Sigmoid colon (tissue), 7 donors: ENCODE measurements around the gene COX6A2. TPM values are rescaled to one million over a fixed set of nuclear protein-coding genes. Genes with fewer than 3 reads are reported as not detected.

Source experiments
- DNase-seq: peaks from one replicate; pipeline ENCODE4 v3.0.0-alpha.2; 2019
- H3K27ac ChIP-seq, 4 donors: fragments of 200-600 bp; sonication (generic); one replicate each; pipeline ENCODE4 v1.5.1; 2016 to 2019; ENCODE audit warnings: mild to moderate bottlenecking in 1 of 4
- H3K27me3 ChIP-seq, 3 donors: fragments of 200-600 bp; sonication (generic); one replicate each; pipeline ENCODE4 v1.5.1; 2019; ENCODE audit warnings: mild to moderate bottlenecking in 1 of 3
- H3K36me3 ChIP-seq, 4 donors: fragments of 200-600 bp; sonication (generic); one replicate each; pipeline ENCODE4 v1.5.1; 2016 to 2019
- H3K4me1 ChIP-seq, 4 donors: fragments of 200-600 bp; sonication (generic); one replicate each; pipeline ENCODE4 v1.5.1; 2017 to 2019
- H3K4me3 ChIP-seq, 4 donors: fragments of 200-600 bp; sonication (generic); one replicate each; pipeline ENCODE4 v1.5.1; 2017 to 2019; ENCODE audit warnings: mild to moderate bottlenecking in 2 of 4, moderate library complexity in 1 of 4
- H3K9me3 ChIP-seq, 4 donors: fragments of 200-600 bp in 3 of 4; sonication (generic) in 3 of 4; one replicate each; pipeline versions ENCODE4 v1.5.1 to v1.6.1; 2013 to 2019
- EP300 ChIP-seq, 4 donors: sonication (generic); formaldehyde crosslinking; IDR thresholded peaks; one replicate each; pipeline ENCODE4 v1.6.1; 2017; ENCODE audit warnings: antibody characterized with exemption in 4 of 4
- POLR2A ChIP-seq, 2 donors: fragments of 450-650 bp; IDR thresholded peaks; one replicate each; pipeline ENCODE4 v1.6.1; 2016; ENCODE audit warnings: antibody characterized with exemption in 2 of 2, mild to moderate bottlenecking in 2 of 2, moderate library complexity in 2 of 2
- POLR2AphosphoS5 ChIP-seq, 4 donors: sonication (generic); formaldehyde crosslinking; IDR thresholded peaks; one replicate each; pipeline ENCODE4 v1.6.1; 2017; ENCODE audit warnings: antibody characterized with exemption in 4 of 4
- WGBS, 2 donors: extraction: QIAGEN DNeasy Blood & Tissue Kit; methylation state at CpG; one replicate each; pipeline ENCODE4 v1.1.7; 2013; 5-methylcytosine and 5-hydroxymethylcytosine counted together
- intact Hi-C: fragments of 100-400 bp; cut with DNase I; formaldehyde crosslinking; loops from one replicate; pipeline ENCODE4 v1.15.1; 2023
- polyA plus RNA-seq, 3 donors: library from polyadenylated mRNA; stranded (reverse); fragments of 200-250 nt; gene quantifications; one replicate each; pipeline ENCODE4 v1.2.3, GENCODE V29; 2013
- total RNA-seq, 4 donors: library from RNA; depleted of rRNA; stranded (reverse); fragments of >200 nt; gene quantifications; one replicate each; pipeline ENCODE4 v1.1.0, GENCODE V29; 2016
- TF ChIP-seq, protein P1 (sequence below), 4 experiments: fragments of 450-650 bp in 3 of 4; fragments of 200-600 bp in 1 of 4; IDR thresholded peaks; one replicate each; pipeline ENCODE4 v1.5.1; 2016 to 2019; ENCODE audit warnings: antibody characterized with exemption in 4 of 4, mild to moderate bottlenecking in 3 of 4, moderate library complexity in 2 of 4
- donor health status: healthy with polysubstance abuse.
- donor health status: Bipolar disorder and iron deficiency.
- donor health status: healthy.

The COX6A2 gene
- not detected for total RNA-seq
- 1 to 10 TPM in 1 of 3 donors, under 1 TPM in 1, not detected in 1; 0.32 to 4.8 TPM for polyA plus RNA-seq

DNA sequence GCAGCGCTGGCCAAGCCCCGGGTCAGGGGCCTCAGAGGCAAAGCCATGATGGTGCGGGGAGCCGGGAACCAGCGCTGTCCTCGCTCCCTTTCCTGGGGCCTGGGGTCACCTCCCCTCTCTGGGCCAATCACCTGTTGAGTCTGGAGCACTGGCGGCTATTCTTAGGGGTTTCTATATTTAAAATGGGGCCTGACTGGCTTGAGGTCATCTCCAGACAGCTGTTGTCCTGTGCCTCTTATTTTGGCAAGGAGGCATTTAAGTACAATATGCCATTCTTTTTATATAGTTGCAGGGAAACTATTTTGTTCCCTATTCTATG lies at the start of gene COX6A2:
COX6A2 (minus strand) TSS at position 82 of the 319 bp plus-strand sequence; CDS start at position 47, 35 bp downstream.
- intact Hi-C loops, result no loop called here
- Histone ChIP-seq H3K27me3 (no peaks in the 10 kb centered on the region), H3K9me3 (no peaks in the 10 kb centered on the region), H3K4me3 (peak within 1 kb of the TSS; percentile 14 to 47 (median 42)), H3K4me1 (peaks cover 0 to 11% (median 10%) of the 10 kb centered on the region in 4 donors), H3K36me3 (no peaks in the 10 kb centered on the region), H3K27ac (peak within 1 kb of the TSS in 1 of 4 donors; percentile 67)
- TF ChIP-seq, protein P1, sequence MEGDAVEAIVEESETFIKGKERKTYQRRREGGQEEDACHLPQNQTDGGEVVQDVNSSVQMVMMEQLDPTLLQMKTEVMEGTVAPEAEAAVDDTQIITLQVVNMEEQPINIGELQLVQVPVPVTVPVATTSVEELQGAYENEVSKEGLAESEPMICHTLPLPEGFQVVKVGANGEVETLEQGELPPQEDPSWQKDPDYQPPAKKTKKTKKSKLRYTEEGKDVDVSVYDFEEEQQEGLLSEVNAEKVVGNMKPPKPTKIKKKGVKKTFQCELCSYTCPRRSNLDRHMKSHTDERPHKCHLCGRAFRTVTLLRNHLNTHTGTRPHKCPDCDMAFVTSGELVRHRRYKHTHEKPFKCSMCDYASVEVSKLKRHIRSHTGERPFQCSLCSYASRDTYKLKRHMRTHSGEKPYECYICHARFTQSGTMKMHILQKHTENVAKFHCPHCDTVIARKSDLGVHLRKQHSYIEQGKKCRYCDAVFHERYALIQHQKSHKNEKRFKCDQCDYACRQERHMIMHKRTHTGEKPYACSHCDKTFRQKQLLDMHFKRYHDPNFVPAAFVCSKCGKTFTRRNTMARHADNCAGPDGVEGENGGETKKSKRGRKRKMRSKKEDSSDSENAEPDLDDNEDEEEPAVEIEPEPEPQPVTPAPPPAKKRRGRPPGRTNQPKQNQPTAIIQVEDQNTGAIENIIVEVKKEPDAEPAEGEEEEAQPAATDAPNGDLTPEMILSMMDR (IDR thresholded peaks at IDR 0.05), result no peak
- TF ChIP-seq POLR2AphosphoS5 (IDR thresholded peaks at IDR 0.05) (no peak), POLR2A (IDR thresholded peaks at IDR 0.05) (no peak)
- no peak for DNase-seq
- WGBS, 2 donors, result 79 to 82% methylated on average over 7 of the region's 7 CpGs

DNA sequence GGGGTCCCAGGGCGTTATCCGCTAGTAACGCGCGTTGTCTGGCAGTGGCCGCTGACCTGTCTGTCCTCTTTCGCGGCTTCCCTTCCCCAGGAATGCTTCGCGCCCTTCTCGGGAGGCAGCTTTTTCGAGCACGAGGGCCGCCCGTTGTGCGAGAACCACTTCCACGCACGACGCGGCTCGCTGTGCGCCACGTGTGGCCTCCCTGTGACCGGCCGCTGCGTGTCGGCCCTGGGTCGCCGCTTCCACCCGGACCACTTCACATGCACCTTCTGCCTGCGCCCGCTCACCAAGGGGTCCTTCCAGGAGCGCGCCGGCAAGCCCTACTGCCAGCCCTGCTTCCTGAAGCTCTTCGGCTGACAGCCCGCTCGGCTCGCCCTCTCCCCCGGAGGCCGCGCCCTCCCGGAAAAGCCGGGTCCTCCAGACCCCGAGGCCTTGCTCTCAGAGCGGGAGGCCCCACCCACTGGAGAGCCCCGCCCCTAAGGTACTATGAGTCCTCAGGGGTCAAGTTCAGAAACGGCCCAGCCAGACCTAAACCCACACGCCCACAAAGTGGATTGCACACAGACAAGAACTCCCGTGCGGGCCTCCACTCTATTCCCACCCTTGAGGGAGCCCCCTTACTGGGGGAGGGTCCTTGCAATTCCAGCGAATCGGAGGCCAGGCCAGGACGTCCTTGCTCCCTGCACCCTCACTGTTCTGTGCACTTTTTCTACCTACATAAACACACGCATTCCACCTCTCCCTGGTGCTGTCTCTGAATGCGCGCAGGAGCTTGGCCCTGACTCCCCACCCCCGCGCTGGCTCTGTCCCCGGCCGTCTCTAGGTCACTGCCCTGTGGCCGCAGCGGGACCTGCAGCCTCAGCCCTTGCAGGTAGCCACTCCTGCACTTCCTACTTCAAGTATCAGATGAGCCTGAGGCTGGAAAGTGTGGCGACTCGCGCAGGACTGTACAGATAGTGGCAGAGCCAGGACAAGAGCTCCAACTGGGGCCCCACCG lies 49.4 kb upstream of the COX6A2 start:
- Histone ChIP-seq H3K27ac (peak overlapping the region; percentile 55 to 99 (median 70)), H3K9me3 (no peaks in the 10 kb centered on the region), H3K27me3 (no peaks in the 10 kb centered on the region), H3K36me3 (peaks cover 36 to 60% (median 49%) of the 10 kb centered on the region in 4 donors), H3K4me1 (peaks cover 0 to 59% (median 55%) of the 10 kb centered on the region in 4 donors), H3K4me3 (peak overlapping the region in 3 of 4 donors; percentile 18 to 30 (median 24))
- DNase-seq, result no peak
- no peak for TF ChIP-seq EP300 (IDR thresholded peaks at IDR 0.05)
- TF ChIP-seq POLR2A (IDR thresholded peaks at IDR 0.05), result no peak
- TF ChIP-seq, protein P1 (IDR thresholded peaks at IDR 0.05), result no peak
- TF ChIP-seq POLR2AphosphoS5 (IDR thresholded peaks at IDR 0.05), result no peak
- intact Hi-C loops, result loop anchor here (10.0 kb wide), 1 partner anchor 237 kb away; a partner anchor contains a TSS
- 11 to 32% methylated on average over 67 of the region's 67 CpGs for WGBS, 2 donors

DNA sequence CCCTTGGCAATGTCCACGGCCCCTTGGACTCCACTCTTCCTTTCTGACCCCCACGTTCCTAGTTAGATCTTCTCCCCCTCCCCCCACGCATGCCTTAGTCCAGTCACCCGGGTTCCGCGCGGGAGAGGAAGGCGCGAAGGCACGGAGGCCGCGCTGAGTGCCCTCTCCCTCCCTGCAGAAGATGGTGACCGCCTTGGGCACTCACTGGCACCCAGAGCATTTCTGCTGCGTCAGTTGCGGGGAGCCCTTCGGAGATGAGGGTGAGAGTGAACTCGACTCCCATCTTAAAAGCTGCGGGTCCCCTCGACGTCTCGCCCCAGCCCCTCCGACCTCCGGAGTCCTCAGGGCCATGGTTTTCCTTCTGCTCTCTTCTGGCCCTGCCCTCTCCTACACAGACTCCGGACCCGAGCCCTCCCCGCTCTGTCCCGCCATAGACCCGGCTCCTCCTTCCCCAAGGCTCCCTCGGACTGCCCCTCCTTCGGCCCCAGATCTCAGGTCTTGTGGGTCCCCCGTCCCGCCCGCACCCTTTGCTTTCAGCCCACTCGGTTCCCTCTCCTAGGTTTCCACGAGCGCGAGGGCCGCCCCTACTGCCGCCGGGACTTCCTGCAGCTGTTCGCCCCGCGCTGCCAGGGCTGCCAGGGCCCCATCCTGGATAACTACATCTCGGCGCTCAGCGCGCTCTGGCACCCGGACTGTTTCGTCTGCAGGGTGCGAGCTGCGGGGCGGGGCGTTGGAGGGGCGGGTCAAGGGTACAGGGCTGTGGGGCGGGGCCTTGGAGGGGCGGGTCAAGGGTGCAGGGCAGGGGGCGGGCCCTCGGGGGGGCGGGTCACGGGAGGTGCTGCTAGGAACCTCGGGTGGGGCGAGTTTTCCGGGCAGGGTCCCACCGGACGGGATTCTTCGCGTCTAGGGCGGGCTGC lies 48.4 kb upstream of the COX6A2 start:
- 10 to 20% methylated on average over 68 of the region's 68 CpGs for WGBS, 2 donors
- H3K9me3 ChIP-seq, result no peaks in the 10 kb centered on the region
- no peaks in the 10 kb centered on the region for H3K27me3 ChIP-seq
- intact Hi-C loops, result loop anchor here (10.0 kb wide), 1 partner anchor 238 kb away; a partner anchor contains a TSS
- H3K27ac ChIP-seq, result peak overlapping the region; percentile 55 to 99 (median 70)
- H3K4me1 ChIP-seq, result peaks cover 0 to 60% (median 55%) of the 10 kb centered on the region in 4 donors
- H3K36me3 ChIP-seq, result peaks cover 36 to 60% (median 49%) of the 10 kb centered on the region in 4 donors
- TF ChIP-seq, protein P1 (IDR thresholded peaks at IDR 0.05), result no peak
- peak in 1 of 2 donors; percentile 59 for TF ChIP-seq POLR2A (IDR thresholded peaks at IDR 0.05)
- TF ChIP-seq POLR2AphosphoS5 (IDR thresholded peaks at IDR 0.05), result peak in 2 of 4 donors; percentile 23 to 72
- no peak for TF ChIP-seq EP300 (IDR thresholded peaks at IDR 0.05)
- peak; percentile 85 for DNase-seq
- H3K4me3 ChIP-seq, result peak overlapping the region in 3 of 4 donors; percentile 18 to 30 (median 24)

DNA sequence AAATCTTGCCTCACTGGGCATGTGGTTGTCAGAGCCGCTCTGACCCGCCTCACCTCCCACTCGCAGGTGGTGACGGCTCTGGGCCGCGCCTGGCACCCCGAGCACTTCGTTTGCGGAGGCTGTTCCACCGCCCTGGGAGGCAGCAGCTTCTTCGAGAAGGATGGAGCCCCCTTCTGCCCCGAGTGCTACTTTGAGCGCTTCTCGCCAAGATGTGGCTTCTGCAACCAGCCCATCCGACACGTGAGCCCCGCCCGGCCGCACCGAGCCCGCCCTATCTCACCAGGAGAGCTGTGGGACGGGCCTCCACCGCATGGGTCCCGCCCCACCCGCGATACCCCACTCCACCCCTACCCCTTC lies 47.8 kb upstream of the COX6A2 start:
- H3K4me3 ChIP-seq, result peak overlapping the region in 3 of 4 donors; percentile 18 to 30 (median 24)
- H3K27ac ChIP-seq, result peak overlapping the region; percentile 55 to 99 (median 70)
- H3K9me3 ChIP-seq, result no peaks in the 10 kb centered on the region
- intact Hi-C loops, result loop anchor here (10.0 kb wide), 1 partner anchor 239 kb away; a partner anchor contains a TSS
- H3K36me3 ChIP-seq, result peaks cover 36 to 60% (median 49%) of the 10 kb centered on the region in 4 donors
- TF ChIP-seq EP300 (IDR thresholded peaks at IDR 0.05), result no peak
- TF ChIP-seq POLR2A (IDR thresholded peaks at IDR 0.05), result no peak
- TF ChIP-seq, protein P1 (IDR thresholded peaks at IDR 0.05), result no peak
- TF ChIP-seq POLR2AphosphoS5 (IDR thresholded peaks at IDR 0.05), result no peak
- H3K27me3 ChIP-seq, result no peaks in the 10 kb centered on the region
- no peak for DNase-seq
- peaks cover 0 to 65% (median 60%) of the 10 kb centered on the region in 4 donors for H3K4me1 ChIP-seq
- WGBS, 2 donors, result 23 to 65% methylated on average over 26 of the region's 26 CpGs
